GM18870 (cell line): Measurements from ENCODE around the gene GARIN5B.
"Not testable (repeated sequence)": the region's sequence is repeated elsewhere in the genome, so short reads cannot be mapped to it uniquely, and the experiment has no call there.

Experiments
- ATAC-seq: cut with Tn5 transposase; IDR thresholded peaks from one replicate; pipeline ENCODE4 v1.9.1; 2021; ENCODE audit warnings: moderate library complexity; ENCODE audit not compliant: unreplicated experiment

GARIN5B gene

GRCh38 chr19:55352040-55352439, 11.0 kb downstream of the GARIN5B start:
- ATAC-seq, result no peak

- no peak for ATAC-seq
Observed at GRCh38 chr19:55350620-55351315, 12.3 kb downstream of the GARIN5B start.

GRCh38 chr19:55348317-55349034, 14.6 kb downstream of the GARIN5B start:
- ATAC-seq, result no peak

- ATAC-seq, result no peak
Observed at GRCh38 chr19:55347442-55348009, 15.5 kb downstream of the GARIN5B start.

- ATAC-seq, result no peak
Observed at GRCh38 chr19:55346725-55347441, 16.2 kb downstream of the GARIN5B start.

- no peak for ATAC-seq
Observed at GRCh38 chr19:55345818-55346724, 17.0 kb downstream of the GARIN5B start.

- no peak for ATAC-seq
Observed at GRCh38 chr19:55345101-55345817, 17.8 kb downstream of the GARIN5B start.

GRCh38 chr19:55344444-55344843, 18.6 kb downstream of the GARIN5B start:
- no peak for ATAC-seq

GRCh38 chr19:55341595-55342531, 21.2 kb downstream of the GARIN5B start:
- ATAC-seq, result no peak

GRCh38 chr19:55341171-55341588, 21.9 kb downstream of the GARIN5B start:
- no peak for ATAC-seq

GRCh38 chr19:55340784-55341147, 22.3 kb downstream of the GARIN5B start:
- ATAC-seq, result no peak

- ATAC-seq, result no peak
Observed at GRCh38 chr19:55339889-55340783, 22.9 kb downstream of the GARIN5B start.

- peak; percentile 94 for ATAC-seq
Observed at GRCh38 chr19:55339105-55339888, 23.8 kb downstream of the GARIN5B start, which contains the start of gene KMT5C. Gene KMT5C, plus strand, starts transcription at chr19:55339876. Its CDS starts 2,061 bp downstream, at chr19:55341937.

- no peak for ATAC-seq
Observed at GRCh38 chr19:55336101-55336500, 27.0 kb downstream of the GARIN5B start.

- ATAC-seq, result no peak
Observed at GRCh38 chr19:55333870-55334269, 29.2 kb downstream of the GARIN5B start.

- not testable (repeated sequence) for ATAC-seq
Observed at GRCh38 chr19:55329791-55330190, 33.3 kb downstream of the GARIN5B start.
